ENCODE results near the gene PTPRK. TPM values are rescaled to one million over a fixed set of nuclear protein-coding genes. Genes with fewer than 3 reads are reported as not detected.

PTPRK gene
- total and polyA plus RNA-seq, 2 of the 8 experiments (the other 6 are each of a cell fraction or from before 2014, with no cell fraction given) = 11.4 to 47.3 TPM

- no peak for TF ChIP-seq CTBP2 (IDR thresholded peaks at IDR 0.05; ENCODE audit: borderline replicate concordance, insufficient read depth, insufficient read length, low read length)
- TF ChIP-seq TEAD4 (IDR thresholded peaks at IDR 0.05; ENCODE audit: low read depth, low read length) = no peak
- TF ChIP-seq CHD2 (IDR thresholded peaks at IDR 0.05; ENCODE audit: low read length) = no peak
- TF ChIP-seq BCL11A (IDR thresholded peaks at IDR 0.05; ENCODE audit: low read depth in 2 of 2, low read length in 2 of 2) = no peak
Observed at GRCh38 chr6:128515550-128516513, 4.6 kb downstream of the PTPRK start (continued).
